HS-27A (cell line): Measurements from ENCODE around the gene AMT.
A peak's percentile ranks its signal among the peaks of the same experiment; 100 is the strongest.
"Not testable (repeated sequence)": the region's sequence is repeated elsewhere in the genome, so short reads cannot be mapped to it uniquely, and the experiment has no call there.

Experiments used
- DNase-seq: peaks from one replicate; pipeline ENCODE4 v3.0.0-alpha.2; 2012; ENCODE audit warnings: low read depth, missing footprints

The AMT gene

GRCh38 chr3:49424816-49425215, 2.5 kb upstream of the AMT start:
- DNase-seq = no peak

- no peak for DNase-seq
Measured at GRCh38 chr3:49421890-49422378, 339 bp downstream of the AMT start.

- DNase-seq = no peak
Measured at GRCh38 chr3:49417516-49418120, 4.7 kb downstream of the AMT start.

- no peak for DNase-seq
Measured at GRCh38 chr3:49416867-49417266, 5.4 kb downstream of the AMT start.

GRCh38 chr3:49415931-49416601, 6.2 kb downstream of the AMT start:
- no peak for DNase-seq

GRCh38 chr3:49414753-49415152, 7.5 kb downstream of the AMT start:
- DNase-seq = no peak

- no peak for DNase-seq
Measured at GRCh38 chr3:49413338-49413734, 8.9 kb downstream of the AMT start.

- no peak for DNase-seq
Measured at GRCh38 chr3:49412632-49413337, 9.5 kb downstream of the AMT start.

GRCh38 chr3:49411968-49412631, 10.2 kb downstream of the AMT start, which contains the start of the genes RHOA and TCTA:
Gene RHOA (minus strand): TSS chr3:49411976. CDS start chr3:49375589, 36,387 bp downstream.
Gene TCTA (plus strand): TSS chr3:49412423. CDS start chr3:49412427, 4 bp downstream.
- peak; percentile 100 for DNase-seq

GRCh38 chr3:49411535-49411967, 10.7 kb downstream of the AMT start:
- no peak for DNase-seq

- no peak for DNase-seq
Measured at GRCh38 chr3:49410846-49411534, 11.3 kb downstream of the AMT start.

- no peak for DNase-seq
Measured at GRCh38 chr3:49410066-49410845, 12.0 kb downstream of the AMT start.

- no peak for DNase-seq
Measured at GRCh38 chr3:49406571-49407565, 15.4 kb downstream of the AMT start.

GRCh38 chr3:49405570-49405969, 16.7 kb downstream of the AMT start:
- not testable (repeated sequence) for DNase-seq

- DNase-seq = no peak
Measured at GRCh38 chr3:49403891-49404290, 18.4 kb downstream of the AMT start.

GRCh38 chr3:49401766-49402165, 20.5 kb downstream of the AMT start:
- no peak for DNase-seq

GRCh38 chr3:49399461-49399860, 22.8 kb downstream of the AMT start:
- no peak for DNase-seq

GRCh38 chr3:49397470-49397869, 24.8 kb downstream of the AMT start:
- no peak for DNase-seq

- DNase-seq = not testable (repeated sequence)
Measured at GRCh38 chr3:49391310-49391709, 31.0 kb downstream of the AMT start.

- DNase-seq = no peak
Measured at GRCh38 chr3:49389297-49389696, 33.0 kb downstream of the AMT start.
